Measurements from ENCODE around the gene VWA8.

GRCh38 chr13:41897126-41897525, 63.8 kb downstream of the VWA8 start:
- TF ChIP-seq, protein P1, sequence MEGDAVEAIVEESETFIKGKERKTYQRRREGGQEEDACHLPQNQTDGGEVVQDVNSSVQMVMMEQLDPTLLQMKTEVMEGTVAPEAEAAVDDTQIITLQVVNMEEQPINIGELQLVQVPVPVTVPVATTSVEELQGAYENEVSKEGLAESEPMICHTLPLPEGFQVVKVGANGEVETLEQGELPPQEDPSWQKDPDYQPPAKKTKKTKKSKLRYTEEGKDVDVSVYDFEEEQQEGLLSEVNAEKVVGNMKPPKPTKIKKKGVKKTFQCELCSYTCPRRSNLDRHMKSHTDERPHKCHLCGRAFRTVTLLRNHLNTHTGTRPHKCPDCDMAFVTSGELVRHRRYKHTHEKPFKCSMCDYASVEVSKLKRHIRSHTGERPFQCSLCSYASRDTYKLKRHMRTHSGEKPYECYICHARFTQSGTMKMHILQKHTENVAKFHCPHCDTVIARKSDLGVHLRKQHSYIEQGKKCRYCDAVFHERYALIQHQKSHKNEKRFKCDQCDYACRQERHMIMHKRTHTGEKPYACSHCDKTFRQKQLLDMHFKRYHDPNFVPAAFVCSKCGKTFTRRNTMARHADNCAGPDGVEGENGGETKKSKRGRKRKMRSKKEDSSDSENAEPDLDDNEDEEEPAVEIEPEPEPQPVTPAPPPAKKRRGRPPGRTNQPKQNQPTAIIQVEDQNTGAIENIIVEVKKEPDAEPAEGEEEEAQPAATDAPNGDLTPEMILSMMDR (conservative IDR thresholded peaks at IDR 0.05), result no peak
- no peak for TF ChIP-seq ZFX (IDR thresholded peaks at IDR 0.05)

Measured in C4-2B (cell line).